Uterus (tissue), 2 donors: ENCODE results near the gene NSD2.

ENCODE experiments used
- CTCF ChIP-seq, 4 experiments: fragments of 200-600 bp in 2 of 4; fragments of 450-650 bp in 2 of 4; sonication (generic) in 2 of 4; IDR thresholded peaks; one replicate each; pipeline ENCODE4 v1.5.1; 2016 to 2019; ENCODE audit warnings: antibody characterized with exemption in 4 of 4, mild to moderate bottlenecking in 2 of 4, moderate library complexity in 1 of 4
- POLR2A ChIP-seq, 2 donors: fragments of 450-650 bp; IDR thresholded peaks; one replicate each; pipeline ENCODE4 v1.6.1; 2016; ENCODE audit warnings: antibody characterized with exemption in 2 of 2, mild to moderate bottlenecking in 1 of 2, moderate library complexity in 1 of 2

- no peak for TF ChIP-seq CTCF (IDR thresholded peaks at IDR 0.05)
- no peak for TF ChIP-seq POLR2A (IDR thresholded peaks at IDR 0.05)
These were observed 119.5 kb downstream of the NSD2 start for GRCh38 chr4:1990676-1991075.
